Stimulated activated CD8-positive, alpha-beta memory T cell treated with anti-CD3 and anti-CD28 coated beads, Interleukin-2, amount 100 ng/mL, for 48 hours (primary cell): ENCODE measurements around the gene RAB43.
A peak's percentile ranks its signal among the peaks of the same experiment; 100 is the strongest.
"Not testable (repeated sequence)": the region's sequence is repeated elsewhere in the genome, so short reads cannot be mapped to it uniquely, and the experiment has no call there.

Experiments
- DNase-seq, 2 donors: peaks; one replicate each; pipeline ENCODE4 v3.0.0-alpha.2; 2020; ENCODE audit warnings: low read depth in 2 of 2

The RAB43 gene

DNA sequence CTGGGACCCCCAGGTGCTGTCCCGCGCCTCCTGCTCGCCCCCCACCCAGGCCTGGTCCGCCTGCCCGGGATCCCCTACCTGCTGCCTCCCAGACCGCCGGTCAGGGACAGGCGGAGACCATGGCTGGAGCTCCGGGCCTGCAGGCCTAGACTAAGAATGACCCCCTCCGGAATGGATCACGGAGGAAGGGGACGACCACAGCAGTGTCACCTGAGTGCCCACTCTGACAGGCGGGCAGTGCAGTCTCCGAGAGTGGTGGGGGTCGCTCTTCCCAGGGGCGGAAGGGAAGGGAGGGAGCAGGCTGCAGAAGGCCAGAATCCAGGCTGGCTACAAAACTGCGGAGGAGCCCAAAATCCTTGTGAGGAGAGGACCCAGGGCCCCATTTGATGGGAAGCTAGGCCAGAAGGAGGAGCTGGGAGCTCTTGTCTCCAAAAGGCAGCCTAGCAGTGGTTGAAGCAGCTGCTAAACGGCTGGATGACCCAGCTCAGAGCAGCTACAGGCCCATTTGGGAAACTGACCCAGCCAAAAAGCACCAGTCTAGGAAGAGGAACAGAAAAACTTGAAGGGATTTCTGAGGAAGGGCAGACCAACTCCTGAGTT, 908 bp upstream of the RAB43 start:
- DNase-seq = no peak

DNA sequence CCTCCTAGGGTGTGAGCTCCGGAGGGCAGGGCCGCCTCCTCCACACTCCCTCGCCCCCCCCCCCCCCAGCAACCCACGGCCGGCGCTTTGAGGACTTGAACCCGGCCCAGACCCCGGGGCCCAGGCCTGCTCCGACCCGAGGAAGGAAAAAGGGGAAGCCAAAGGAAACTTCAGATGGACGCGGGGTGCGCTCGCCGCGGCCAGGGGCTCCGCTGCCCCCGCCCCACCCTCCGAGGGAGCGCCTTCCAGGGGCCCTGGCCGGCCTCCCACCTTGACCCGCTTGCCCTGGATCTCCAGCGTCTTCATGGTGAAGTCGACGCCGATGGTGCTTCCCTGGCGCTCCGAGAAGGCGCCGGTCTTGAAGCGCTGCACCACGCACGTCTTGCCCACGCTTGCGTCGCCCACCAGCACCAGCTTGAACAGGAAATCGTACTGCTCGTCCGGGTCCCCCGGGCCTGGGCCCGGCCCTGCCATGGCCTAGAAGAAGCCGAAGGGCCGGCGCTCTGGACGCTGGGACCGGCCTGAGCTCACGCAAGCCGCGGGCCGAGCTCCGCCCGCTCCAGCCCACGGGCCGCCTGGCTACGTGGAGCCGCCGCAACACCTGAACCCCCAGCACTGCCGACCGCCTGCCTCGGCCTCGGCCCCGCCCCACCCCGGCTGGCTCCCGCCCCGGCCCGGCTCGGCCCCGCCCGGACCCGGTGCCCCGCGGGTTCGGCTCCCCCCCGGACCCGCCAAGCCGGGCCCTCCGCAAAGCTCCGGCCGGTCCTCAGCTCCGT, 400 bp downstream of the RAB43 start:
- DNase-seq = no peak

DNA sequence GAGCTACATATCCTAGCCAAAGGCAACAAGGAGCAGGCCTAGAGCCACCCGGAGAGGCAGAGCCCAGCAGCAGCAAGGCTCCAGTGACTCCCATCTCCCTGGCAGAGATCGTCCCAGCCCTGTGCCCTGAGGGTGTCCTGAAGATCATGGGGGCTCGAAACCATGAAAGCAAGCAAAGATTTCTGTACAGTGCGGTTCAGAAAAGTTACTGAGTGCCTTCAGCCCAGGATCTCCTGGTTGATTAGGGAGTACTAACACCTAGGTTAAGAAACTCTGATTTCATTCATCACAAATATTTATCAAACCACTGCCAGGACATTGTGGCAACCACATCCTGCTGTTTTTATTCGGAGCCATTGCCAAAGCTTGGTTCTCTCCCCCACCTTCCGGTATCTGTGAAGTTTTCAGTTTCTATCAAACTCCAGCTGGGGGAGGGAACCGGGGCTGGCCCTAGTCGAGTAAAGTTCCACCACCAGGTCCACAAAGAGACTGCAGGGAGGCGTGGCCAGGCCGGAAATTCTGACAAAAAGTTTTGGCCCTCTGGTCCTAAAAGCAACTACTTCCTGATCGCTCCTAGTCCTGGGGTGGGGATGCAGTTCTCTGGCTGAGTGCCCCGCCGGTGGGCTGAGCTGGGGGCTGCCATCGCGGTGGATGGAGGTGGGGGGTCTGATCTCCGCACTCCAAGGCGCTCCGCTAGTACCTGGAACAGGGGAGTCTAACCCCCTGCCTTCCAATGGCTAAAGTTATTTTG, 1.2 kb downstream of the RAB43 start:
- DNase-seq = peak; percentile 83 to 87

DNA sequence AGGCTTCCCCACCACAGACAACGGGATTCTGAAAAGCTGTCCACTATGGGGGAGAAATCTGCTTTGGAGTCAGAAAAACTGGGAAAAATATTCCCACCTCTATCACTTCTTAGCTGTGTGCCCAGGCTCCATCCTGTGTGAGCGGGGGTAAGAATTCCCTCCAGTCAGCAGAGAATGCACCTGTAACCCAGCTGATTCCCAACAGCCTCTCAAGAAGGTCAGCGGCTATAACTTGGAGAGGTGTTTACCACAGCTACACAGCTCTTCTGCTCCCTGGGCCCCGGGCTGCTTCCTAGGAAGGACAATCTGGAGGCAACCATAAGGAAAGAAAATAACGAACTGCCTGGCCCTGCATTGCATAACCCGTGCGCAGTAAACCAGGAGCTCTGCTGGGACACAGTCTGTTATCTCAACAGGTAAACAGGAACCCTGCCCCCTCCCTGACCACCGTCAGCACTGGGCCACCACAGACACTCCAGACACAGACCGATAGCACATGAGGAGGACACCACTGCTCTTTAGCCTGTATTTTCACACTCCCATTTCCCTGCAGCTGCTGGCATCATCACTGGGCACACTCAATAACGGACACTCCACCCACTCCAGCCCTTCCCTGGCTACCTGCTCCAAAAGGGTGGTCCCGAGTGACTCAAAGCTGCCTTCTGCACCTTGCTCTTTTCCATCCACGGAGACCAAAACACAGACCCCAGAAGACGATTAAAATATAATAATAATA, 2.1 kb downstream of the RAB43 start:
- DNase-seq = no peak

DNA sequence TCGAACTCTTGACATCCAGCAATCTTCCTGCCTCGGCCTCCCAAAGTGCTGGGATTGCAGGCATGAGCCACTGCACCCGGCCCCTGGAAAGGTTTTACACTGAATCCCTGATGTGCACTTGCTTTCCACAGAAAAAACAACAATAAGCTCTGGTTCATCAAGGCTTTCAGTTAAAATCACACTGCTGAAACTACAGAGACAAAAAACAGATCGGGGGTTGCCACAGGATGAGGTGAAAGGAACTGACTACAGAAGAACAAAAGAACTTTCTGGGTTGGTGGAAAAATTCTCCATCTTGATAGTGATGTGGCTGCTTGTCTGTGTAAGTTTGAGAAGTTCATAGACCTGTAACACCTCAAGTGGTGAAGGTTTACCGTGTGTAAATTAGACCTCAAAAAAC, 2.9 kb downstream of the RAB43 start:
- no peak for DNase-seq

DNA sequence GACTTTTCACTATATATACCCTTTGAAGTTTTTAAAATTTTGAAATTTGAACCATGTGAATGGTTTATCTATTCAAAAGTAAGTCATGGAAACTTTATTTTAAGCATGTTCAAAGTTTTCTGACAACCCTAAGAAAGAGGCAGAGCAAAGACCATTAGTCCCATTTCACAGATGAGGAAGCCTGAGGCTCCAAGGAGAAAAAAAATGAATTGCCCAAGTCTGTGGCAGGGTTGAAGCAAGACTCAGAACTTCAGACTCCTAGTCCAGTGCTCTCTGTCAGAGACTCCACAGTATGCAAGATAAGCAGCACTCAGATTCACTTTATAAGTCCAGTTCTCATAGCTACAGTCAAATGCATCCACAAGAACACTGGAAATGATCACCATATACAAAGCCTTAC, 4.5 kb downstream of the RAB43 start:
- DNase-seq = no peak

DNA sequence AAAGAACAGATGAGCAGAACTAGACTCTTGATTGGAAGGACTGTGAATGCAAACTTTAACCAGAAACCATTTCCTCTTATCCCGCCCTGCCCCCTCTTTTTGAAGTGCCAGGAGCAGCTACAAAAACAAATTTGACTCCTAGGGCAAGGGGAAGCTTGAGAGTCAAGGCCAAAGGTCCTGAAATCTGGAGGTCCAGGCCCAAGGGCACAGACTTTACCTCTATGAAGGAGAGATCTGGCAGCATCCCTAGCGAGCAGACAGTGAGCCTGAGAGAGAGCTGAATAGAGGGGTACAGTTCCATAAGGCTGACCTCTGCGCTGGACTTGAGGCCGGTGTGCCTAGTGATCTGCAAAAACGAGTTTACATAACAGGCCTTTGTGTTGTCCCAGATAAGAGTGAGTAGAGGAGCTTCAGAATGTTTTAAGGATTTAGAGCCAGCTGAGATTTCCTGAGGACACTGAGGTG, 5.1 kb downstream of the RAB43 start:
- no peak for DNase-seq

DNA sequence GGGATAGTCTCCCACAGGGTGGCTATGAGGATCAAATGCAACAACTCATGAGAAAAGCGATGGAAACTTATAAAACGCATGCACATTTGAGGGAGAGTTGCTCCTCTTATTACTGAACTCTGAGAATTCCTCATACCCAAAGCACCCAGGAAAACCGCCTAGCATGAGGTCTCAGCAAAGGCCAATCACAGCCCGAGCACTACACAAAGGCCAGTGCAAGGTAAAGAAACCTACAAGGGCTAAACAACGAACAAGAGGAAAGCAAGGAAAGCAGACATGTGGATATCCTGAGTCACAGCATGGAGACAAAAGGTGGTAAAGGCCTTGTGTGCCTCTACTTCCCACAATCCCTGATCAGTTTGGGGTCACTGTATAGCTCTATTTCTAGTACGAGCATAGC, 7.1 kb downstream of the RAB43 start:
- no peak for DNase-seq

DNA sequence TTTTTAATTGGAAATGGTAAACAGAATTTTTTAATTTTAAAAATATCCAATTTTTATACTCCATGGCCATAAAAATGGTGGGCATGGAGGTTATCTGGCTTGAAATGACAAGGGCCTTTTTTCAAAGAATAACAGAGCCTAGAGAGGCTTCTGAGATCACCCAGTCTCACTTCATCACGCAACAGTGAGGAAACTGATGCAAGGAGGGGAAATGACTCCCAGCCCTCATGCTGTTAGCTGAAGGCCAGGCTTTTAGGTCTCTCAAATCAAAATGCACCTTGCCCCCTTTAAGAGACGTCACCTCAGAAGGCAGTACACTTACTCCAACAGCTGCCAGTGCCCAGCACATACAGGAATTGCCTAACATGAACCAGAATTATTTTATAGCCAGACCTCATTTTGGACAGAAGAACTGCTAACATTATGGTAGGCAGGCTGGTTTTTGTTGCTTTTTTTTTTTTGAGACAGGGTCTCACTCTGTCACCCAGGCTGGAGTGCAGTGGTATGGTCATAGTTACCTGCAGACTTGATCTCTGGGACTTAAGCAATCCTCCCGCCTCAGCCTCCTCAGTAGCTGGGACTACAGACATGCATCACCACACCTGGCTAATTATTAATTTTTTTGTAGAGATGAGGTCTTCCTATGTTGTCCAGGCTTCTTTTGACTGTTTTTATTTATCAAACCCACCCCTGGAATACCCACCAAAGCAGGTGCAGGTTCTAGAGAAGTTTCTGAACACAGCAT, 9.1 kb downstream of the RAB43 start:
- no peak for DNase-seq

DNA sequence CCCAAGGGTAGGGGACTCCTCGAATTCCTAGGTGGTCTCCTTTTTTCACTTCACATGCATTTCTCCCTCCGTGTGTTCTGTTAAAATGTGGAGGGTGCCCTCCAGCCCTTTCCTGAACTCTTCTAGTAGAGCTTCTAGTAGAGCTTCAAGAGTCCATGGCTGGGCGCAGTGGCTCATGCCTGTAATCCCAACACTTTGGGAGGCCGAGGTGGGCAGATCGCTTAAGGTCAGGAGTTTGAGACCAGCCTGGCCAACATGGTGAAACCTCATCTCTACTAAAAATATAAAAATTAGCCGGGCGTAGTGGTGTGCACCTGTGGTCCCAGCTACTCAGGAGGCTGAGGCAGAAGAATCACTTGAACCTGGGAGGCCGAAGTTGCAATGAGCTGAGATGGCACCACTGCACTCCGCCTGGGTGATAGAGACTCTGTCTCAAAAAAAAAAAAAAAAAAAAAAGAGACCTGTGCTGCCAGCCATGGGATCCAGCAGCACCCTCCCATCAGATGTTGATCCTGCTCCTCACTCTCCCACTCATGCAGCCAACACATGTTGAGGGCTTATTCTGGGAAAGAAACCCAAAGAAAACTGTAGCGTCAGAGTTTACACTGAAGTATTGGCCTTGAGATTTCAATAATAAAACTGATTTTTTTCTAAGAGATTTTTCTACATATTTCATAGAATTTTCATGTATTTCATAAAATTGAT, 10.4 kb downstream of the RAB43 start:
- DNase-seq = not testable (repeated sequence)

DNA sequence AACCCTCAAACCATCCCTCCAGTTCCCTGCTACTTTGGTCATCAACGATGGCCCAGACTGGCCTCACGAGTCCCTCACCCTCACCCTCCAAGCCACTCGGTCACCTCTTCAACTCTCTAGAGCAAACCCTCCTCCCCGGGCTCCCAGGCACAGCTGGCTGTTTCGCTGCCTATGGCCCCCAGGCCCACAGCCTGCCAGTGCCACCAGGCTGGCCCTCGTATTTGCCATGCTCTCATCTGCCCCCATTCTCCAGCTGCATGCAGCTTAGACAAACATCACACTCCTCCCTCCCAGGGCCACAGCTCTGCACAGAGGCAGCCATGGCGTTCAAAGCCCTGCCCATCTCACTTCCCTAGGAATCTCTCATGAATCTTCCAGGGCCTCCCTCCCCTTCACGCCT, 13.8 kb downstream of the RAB43 start:
- DNase-seq = no peak

DNA sequence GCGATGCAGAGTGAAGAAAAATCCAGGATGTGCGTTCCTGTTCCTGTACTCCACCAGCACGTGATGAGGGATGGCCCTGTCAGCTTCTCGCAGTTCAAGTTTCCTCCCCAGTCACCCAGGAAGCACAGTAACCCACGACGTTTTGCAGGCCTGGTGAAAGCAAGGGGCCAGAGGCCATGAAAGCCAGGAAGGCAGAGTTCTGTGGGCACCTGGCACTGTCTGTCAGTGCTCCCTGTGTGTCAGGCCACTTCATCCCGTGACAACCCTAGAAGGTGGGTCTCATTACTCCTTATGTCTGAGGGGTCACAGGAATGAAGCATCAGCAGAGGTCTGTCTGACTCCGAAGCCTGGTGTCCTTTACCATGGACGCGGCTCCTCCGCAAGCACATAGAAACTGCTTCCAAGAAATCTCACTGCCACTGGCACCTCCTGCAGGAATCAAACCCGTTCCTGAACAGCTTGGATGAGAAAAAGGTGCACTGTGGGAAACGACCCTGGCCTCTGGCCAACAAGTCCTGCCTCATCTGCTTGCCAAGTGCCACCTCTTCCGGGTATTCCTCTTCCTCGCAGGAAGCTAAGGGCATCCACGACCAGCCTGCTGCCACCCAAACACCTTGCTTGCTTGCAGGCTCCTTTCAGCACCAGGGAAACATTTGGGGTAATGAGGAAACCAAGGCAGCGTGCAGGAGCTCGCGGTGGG, 14.6 kb downstream of the RAB43 start:
- DNase-seq = no peak

DNA sequence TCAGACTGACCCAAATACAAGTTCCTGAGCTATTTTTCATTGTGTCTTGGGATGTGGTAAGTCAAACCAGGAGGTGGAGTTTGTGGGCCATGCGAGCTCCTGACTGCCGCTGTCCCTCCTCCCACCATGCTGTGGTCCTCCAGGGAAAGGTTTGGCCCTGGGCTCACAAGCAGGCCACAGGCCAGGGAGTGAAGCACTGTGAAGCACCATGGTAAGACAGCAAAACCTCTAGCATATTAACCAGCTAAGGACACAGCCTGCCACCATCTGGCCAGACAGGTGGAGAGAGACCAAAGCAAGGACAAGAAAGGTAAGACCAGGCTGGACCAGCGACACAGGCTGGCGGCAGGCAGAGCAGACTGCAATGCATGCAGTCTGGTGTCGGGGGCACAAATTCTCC, 15.3 kb downstream of the RAB43 start:
- DNase-seq = no peak

DNA sequence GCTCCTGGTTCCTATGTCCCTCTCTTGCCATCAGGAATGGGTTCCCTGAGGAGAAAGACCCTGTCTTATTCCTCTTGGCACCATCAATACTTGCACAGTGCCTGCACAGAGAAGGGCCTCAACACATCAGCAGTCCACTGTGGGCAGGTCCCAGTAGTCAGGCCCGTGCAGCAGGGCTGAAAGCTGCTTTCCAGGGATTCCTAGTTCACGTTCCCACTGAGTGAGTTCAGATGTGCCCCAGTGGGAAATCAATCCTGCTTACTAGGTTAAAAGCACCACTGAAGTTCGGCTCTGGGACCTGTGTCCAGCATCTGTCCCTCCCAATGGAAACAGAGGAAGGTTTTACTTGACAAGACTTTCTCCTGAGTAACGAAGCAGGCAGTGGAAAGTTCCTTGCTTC, 15.7 kb downstream of the RAB43 start:
- DNase-seq = no peak

DNA sequence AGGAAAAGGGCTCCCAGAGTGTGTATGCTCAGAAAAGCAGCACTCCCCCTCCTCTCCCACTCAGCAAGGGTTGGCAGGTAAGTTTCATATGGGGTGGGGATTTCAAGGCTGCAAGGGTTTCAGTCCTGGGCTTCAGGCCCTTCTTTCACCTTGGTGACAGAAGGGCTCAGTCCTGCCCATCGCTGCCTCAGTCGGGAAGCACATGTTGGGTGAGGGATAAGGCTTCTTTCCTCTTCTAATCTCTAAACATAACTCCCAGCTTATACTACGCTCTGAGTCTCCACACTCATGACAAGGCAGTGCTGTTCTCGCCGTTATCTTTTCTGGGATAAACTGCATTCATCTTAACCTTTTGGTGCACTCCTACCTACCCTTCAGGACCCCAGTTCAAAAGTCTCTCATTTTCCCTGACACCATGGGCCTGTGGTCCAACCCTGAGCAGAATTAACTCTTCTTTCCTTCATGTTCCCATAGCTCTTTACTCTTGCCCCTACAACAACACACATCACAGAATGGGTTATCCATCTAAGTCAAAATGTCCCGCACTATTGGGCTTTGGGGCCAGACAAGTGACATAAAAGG, 17.0 kb downstream of the RAB43 start:
- DNase-seq = no peak

DNA sequence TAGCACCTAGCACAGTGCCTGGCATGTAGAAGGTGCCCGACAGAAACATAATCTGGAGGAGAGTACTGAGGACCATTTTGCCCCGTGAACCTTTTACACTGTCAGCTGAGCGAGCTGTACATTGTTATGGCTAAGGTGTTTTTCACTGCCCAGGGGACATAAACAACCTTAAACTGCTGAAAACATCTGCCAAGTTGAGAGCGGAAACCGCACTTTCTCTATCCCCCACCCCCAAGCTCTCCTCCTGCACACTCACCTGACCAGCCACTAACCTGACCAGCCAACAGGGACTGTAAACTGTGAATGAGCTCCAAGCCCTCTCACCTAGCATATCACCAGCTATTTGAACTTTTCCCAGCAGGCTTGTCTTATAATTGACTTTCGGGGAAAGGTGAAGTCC, 17.6 kb downstream of the RAB43 start:
- DNase-seq = no peak

DNA sequence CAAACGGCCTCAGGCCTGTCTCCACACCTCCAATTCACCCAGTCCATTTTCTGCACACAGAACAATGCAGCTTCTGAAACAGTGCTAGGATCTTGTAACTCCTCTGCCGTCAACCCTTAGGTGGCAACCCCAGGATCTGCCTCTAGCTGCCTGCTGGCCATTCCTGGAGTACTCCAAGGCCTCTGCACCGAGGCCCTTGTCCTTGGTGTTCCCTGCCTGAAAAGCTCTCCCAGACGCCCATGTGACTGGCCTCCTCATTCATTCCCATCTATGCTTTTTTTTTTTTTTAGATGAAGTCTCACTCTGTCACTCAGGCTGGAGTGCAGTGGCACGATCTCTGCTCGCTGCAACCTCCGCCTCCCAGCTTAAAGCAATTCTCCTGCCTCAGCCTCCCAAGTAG, 18.3 kb downstream of the RAB43 start:
- DNase-seq = no peak

DNA sequence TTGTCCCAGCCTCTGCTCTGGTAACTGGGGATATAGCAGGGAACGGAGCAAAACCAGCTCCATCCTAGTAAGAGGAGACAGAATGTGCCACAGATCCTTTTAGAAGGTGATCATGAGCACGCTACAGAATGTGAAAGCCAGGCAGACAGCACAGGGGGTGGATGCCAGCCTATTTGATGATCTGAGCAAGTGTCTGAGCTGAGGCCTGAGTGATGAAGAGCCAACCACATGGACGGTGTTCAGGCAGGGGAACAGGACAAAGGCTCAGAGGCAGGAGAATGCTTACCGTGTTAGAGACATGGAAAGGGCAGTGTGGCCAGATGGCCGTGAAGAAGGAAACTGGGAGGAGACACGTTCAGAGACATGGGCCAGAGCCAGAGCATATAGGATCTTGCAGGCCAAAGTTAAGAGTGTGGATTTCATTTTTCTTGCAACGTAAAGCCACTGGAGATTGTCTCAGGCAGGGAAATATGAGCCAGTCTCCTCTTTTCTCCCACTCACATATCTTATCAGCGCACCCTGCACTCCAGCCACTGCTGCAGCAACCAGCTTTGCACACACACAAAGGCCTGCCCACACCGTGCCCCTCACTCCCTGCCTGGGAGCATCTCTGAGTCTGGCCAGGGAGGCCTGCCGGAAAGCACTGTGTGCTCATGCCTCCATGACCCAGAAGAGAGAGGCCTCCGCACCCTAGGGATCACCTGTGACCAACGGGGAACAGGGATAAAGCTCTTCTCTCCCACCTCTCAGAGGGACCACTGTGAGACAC, 20.1 kb downstream of the RAB43 start:
- no peak for DNase-seq

DNA sequence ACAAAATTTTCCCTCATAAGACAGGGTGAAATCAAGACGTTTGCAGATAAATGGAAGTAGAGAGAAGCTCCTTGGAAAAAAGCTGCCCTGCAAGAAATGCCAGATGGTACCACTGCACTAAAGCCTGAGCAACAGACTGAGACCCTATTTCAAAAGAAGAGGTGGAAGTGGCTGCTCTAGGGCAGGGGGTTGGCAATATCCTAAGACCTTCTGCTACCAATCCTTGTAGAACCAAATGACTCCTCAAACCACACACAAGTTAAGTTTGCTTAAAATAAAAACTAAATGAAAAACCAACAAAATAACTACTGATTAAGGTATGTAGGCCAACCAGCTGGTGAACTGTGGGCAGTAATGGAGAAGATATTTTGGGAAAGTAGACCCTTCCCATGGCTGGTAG, 21.3 kb downstream of the RAB43 start:
- no peak for DNase-seq
